Activated T-cell treated with anti-CD3 and anti-CD28 coated beads, Interleukin-2, amount 50 U/mL, for 72 hours (primary cell): ENCODE measurements around the gene ST7. TPM values are rescaled to one million over a fixed set of nuclear protein-coding genes. Genes with fewer than 3 reads are reported as not detected.
"Not testable (repeated sequence)": the region's sequence is repeated elsewhere in the genome, so short reads cannot be mapped to it uniquely, and the experiment has no call there.

Source experiments
- ATAC-seq, 2 donors: fragments of 150-1000 bp; cut with Tn5 transposase; replicated peaks in 1 of 2; 2 replicates each; pipeline ENCODE4 v1.10.0; 2021; ENCODE audit warnings: moderate library complexity in 2 of 2, mild to moderate bottlenecking in 1 of 2
- DNase-seq, 2 donors: peaks; one replicate each; pipeline ENCODE4 v3.0.0; 2021 to 2022; ENCODE audit warnings: mixed read lengths in 1 of 2
- H3K27ac Mint-ChIP-seq: one replicate; pipeline ENCODE4 v1.8.0; 2022; ENCODE audit warnings: mild to moderate bottlenecking, moderate library complexity, mixed read lengths
- H3K27me3 Mint-ChIP-seq: one replicate; pipeline ENCODE4 v1.8.0; 2022; ENCODE audit warnings: low read depth, mixed read lengths
- H3K36me3 Mint-ChIP-seq, 2 donors: one replicate each; pipeline ENCODE4 v1.8.0; 2022; ENCODE audit warnings: mixed read lengths in 2 of 2, mild to moderate bottlenecking in 1 of 2; ENCODE audit not compliant: insufficient read depth in 2 of 2
- H3K4me1 Mint-ChIP-seq: one replicate; pipeline ENCODE4 v1.8.0; 2022; ENCODE audit warnings: low read depth, mixed read lengths
- H3K4me3 Mint-ChIP-seq, 2 donors: one replicate each; pipeline ENCODE4 v1.8.0; 2022; ENCODE audit warnings: mild to moderate bottlenecking in 2 of 2, mixed read lengths in 2 of 2, moderate library complexity in 2 of 2
- H3K9me3 Mint-ChIP-seq, 2 donors: one replicate each; pipeline ENCODE4 v1.8.0; 2022; ENCODE audit warnings: mixed read lengths in 2 of 2
- total RNA-seq, 2 donors: library from RNA; stranded (reverse); gene quantifications; one replicate each; pipeline ENCODE4 v1.2.3, GENCODE V29; 2022

ST7 gene
- total RNA-seq, 2 donors from 2014 or later, result 6.2 to 7.2 TPM

DNA sequence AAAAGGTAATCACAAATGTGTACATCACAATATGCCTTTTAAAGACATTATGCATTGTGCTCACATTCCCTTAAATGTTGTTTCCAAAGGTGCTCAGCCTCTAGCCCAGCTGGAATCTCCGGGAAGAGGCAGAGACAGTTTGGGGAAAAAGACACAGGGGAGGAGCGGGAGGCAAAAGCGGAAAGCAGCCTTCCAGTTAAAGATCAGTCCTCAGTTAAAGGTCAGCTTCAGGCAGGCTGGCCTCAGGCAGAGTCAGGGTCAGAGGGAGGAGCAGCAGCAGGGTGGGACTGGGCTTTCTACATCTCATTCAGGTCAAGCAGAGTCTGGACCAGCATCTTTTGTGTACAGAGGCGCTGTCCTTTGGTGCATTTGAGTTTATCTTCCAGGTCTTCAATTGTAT is 18.6 kb downstream of the ST7 start:
- Mint-ChIP-seq H3K36me3 (no peaks in the 10 kb centered on the region), H3K27ac (no peak overlapping the region), H3K4me3 (no peak overlapping the region), H3K9me3 (no peaks in the 10 kb centered on the region), H3K27me3 (peaks cover 6% of the 10 kb centered on the region), H3K4me1 (peaks cover 8% of the 10 kb centered on the region)
- no peak for ATAC-seq
- DNase-seq, result no peak

GRCh38 chr7:116975024-116975423 is 21.7 kb downstream of the ST7 start:
- not testable (repeated sequence) for H3K4me1 Mint-ChIP-seq, H3K9me3 Mint-ChIP-seq, DNase-seq, H3K27ac Mint-ChIP-seq, ATAC-seq, H3K36me3 Mint-ChIP-seq, H3K4me3 Mint-ChIP-seq, H3K27me3 Mint-ChIP-seq

DNA sequence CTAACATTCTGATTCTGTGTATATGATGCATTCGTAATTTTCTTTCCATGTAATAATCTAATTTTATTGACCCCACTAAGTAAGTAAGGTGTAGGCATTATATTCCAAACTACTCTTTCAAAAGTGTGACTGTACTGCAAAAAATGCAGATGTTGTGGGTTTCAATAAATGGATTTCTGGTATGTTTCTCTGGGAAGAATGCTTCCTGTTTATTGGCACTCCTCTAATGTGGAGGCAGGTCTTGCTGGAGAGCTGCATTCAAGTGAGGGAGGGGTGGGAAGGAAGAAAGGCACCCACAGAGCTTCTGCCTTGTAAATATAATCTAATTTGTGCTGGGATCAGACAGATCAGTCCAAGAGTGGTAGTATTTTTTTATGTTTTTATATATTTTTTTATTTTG is 23.9 kb downstream of the ST7 start:
- no peaks in the 10 kb centered on the region for H3K36me3 Mint-ChIP-seq
- no peaks in the 10 kb centered on the region for H3K27me3 Mint-ChIP-seq
- H3K4me3 Mint-ChIP-seq, result no peak overlapping the region
- no peak for DNase-seq
- ATAC-seq, result no peak
- H3K4me1 Mint-ChIP-seq, result no peaks in the 10 kb centered on the region
- H3K27ac Mint-ChIP-seq, result no peak overlapping the region
- no peaks in the 10 kb centered on the region for H3K9me3 Mint-ChIP-seq

DNA sequence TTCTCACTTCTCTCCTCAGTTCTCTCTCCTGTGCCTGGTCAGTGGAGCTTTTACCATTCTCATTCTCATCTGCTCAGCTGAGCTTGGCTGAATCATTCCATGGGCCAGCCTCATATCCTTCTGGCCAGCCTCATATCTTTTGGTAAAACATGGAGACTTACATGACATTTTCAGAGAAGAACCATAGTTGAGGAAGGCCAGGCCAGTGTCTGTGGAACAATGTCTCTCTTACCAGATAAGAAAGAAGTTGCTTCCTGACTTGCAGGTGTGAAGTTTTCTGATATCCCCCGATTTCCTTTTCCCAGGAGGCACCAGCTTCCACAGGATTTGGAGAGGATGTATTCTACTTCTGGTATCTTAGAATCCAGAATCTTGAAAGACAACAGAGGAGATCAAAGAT is 24.7 kb downstream of the ST7 start:
- ATAC-seq (no peak), DNase-seq (no peak)
- H3K9me3 Mint-ChIP-seq, result no peaks in the 10 kb centered on the region
- no peak overlapping the region for H3K4me3 Mint-ChIP-seq
- no peaks in the 10 kb centered on the region for H3K36me3 Mint-ChIP-seq
- H3K4me1 Mint-ChIP-seq, result no peaks in the 10 kb centered on the region
- no peaks in the 10 kb centered on the region for H3K27me3 Mint-ChIP-seq
- no peak overlapping the region for H3K27ac Mint-ChIP-seq

GRCh38 chr7:116979430-116979829 is 26.1 kb downstream of the ST7 start:
- Mint-ChIP-seq H3K27me3 (no peaks in the 10 kb centered on the region), H3K4me1 (no peaks in the 10 kb centered on the region), H3K9me3 (no peaks in the 10 kb centered on the region), H3K36me3 (no peaks in the 10 kb centered on the region), H3K4me3 (no peak overlapping the region), H3K27ac (no peak overlapping the region)
- no peak for DNase-seq
- ATAC-seq, result no peak

GRCh38 chr7:116980354-116980753 is 27.1 kb downstream of the ST7 start:
- ATAC-seq, result no peak
- Mint-ChIP-seq H3K27me3 (no peaks in the 10 kb centered on the region), H3K4me1 (no peaks in the 10 kb centered on the region), H3K36me3 (no peaks in the 10 kb centered on the region), H3K4me3 (no peak overlapping the region), H3K9me3 (no peaks in the 10 kb centered on the region), H3K27ac (no peak overlapping the region)
- no peak for DNase-seq

- DNase-seq (no peak), ATAC-seq (no peak)
- Mint-ChIP-seq H3K36me3 (no peaks in the 10 kb centered on the region), H3K27me3 (no peaks in the 10 kb centered on the region), H3K9me3 (no peaks in the 10 kb centered on the region), H3K4me3 (no peak overlapping the region), H3K4me1 (peaks cover 11% of the 10 kb centered on the region), H3K27ac (no peak overlapping the region)
Observed at GRCh38 chr7:116981939-116982338, 28.6 kb downstream of the ST7 start.

GRCh38 chr7:116984511-116984910 is 31.2 kb downstream of the ST7 start:
- H3K4me3 Mint-ChIP-seq, result no peak overlapping the region
- H3K4me1 Mint-ChIP-seq, result peaks cover 11% of the 10 kb centered on the region
- ATAC-seq, result no peak
- H3K27me3 Mint-ChIP-seq, result no peaks in the 10 kb centered on the region
- no peaks in the 10 kb centered on the region for H3K9me3 Mint-ChIP-seq
- H3K27ac Mint-ChIP-seq, result no peak overlapping the region
- H3K36me3 Mint-ChIP-seq, result no peaks in the 10 kb centered on the region
- DNase-seq, result no peak

DNA sequence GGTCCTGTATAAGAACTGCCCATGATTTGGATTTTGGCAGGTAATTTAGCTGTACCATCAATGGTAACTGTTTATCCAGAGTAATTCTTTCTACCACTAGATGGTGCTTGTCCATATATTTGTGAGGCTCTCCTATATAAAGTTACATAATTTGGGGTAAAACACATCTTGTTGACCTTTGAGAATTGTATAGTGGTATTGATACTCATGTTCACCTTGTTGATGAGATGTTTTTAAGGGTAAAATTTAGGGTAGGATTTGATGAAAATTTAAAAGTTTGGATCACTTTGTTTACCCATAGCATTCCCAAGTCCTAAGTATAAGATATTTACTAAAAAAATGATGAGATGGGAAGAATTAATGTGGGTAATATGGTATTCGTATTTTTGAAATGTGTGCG is 31.6 kb downstream of the ST7 start:
- Mint-ChIP-seq H3K36me3 (no peaks in the 10 kb centered on the region), H3K4me3 (no peak overlapping the region), H3K27me3 (no peaks in the 10 kb centered on the region), H3K4me1 (peaks cover 11% of the 10 kb centered on the region), H3K9me3 (no peaks in the 10 kb centered on the region), H3K27ac (no peak overlapping the region)
- DNase-seq (no peak), ATAC-seq (peak; percentile 39 to 47)

DNA sequence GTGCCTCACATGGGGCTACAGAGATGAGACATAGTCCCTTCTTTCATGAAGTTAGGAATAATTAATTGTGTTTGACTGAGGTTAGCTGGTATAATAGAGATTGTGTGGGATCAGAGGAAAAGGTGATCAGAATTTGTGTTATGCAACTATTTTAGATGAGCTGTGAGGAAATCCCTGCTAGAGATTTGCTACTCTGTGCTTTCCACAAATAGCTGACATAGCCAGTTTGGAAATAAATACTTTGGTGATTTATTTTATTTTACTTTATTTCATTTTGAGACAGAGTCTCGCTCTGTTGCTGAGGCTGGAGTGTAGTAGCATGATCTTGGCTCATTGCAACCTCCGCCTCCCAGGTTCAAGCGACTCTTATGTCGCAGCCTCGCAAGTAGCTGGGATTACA is 32.3 kb downstream of the ST7 start:
- Mint-ChIP-seq H3K27me3 (no peaks in the 10 kb centered on the region), H3K9me3 (no peaks in the 10 kb centered on the region), H3K4me1 (peaks cover 11% of the 10 kb centered on the region), H3K36me3 (no peaks in the 10 kb centered on the region), H3K27ac (no peak overlapping the region), H3K4me3 (no peak overlapping the region)
- no peak for DNase-seq
- ATAC-seq, result no peak

DNA sequence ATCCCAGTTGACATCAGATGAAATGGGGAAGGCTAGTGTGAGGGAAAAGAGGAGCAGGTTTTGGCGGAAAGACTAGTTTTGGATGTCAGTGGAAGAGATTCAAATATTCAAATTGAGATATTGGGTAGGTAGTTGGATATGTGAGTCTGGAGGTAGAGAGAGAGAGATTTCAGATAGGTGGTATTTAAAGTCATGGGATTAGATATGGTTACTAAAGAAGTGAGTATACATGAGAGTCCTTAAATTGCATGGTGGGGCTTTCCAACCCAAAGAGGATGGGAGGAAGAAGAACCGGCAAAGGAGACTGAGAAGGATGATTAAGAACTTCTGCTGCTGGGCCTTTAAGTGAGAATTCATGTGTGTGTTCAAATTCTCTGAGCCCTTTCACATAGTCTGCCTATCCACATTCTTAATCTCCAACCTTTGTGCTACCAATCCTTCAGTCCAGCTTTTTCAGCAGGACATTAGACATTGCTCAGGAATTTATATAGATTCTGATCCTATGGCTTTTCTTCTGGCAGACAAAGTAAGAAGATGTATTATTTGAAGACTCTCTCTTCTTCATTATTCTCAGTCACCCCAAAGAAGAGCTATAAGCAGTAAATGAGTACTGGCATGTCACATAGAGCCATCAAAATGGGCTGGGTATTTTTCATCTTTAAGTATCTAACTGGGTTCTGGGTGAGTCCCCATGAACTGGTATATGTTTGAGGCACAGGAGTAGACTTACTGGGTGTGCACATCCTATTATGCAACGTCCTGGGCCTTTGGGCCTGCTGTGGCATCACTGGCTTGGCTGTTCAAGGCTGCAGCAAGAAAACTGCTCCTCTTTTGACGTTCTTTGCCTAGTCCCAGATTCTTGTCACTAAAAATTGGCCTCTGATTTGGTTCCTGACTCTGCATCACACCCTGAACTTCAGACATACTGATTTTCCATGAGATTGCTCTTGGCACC is 33.6 kb downstream of the ST7 start:
- Mint-ChIP-seq H3K4me1 (peaks cover 11% of the 10 kb centered on the region), H3K4me3 (no peak overlapping the region), H3K9me3 (no peaks in the 10 kb centered on the region), H3K36me3 (peaks cover 0 to 4% of the 10 kb centered on the region in 2 donors), H3K27ac (no peak overlapping the region), H3K27me3 (peaks cover 9% of the 10 kb centered on the region)
- no peak for DNase-seq
- ATAC-seq, result peak in 1 of 2 donors; percentile 74

- Mint-ChIP-seq H3K36me3 (peaks cover 1 to 5% of the 10 kb centered on the region in 2 donors), H3K27ac (no peak overlapping the region), H3K4me1 (peaks cover 11% of the 10 kb centered on the region), H3K4me3 (no peak overlapping the region), H3K9me3 (no peaks in the 10 kb centered on the region), H3K27me3 (peaks cover 9% of the 10 kb centered on the region)
- ATAC-seq (no peak), DNase-seq (no peak)
Observed at GRCh38 chr7:116988363-116988989, 35.2 kb downstream of the ST7 start.

- H3K9me3 Mint-ChIP-seq, result no peaks in the 10 kb centered on the region
- H3K4me3 Mint-ChIP-seq, result no peak overlapping the region
- peaks cover 13% of the 10 kb centered on the region for H3K27me3 Mint-ChIP-seq
- H3K4me1 Mint-ChIP-seq, result peaks cover 11% of the 10 kb centered on the region
- H3K27ac Mint-ChIP-seq, result no peak overlapping the region
- ATAC-seq (no peak), DNase-seq (no peak)
- peaks cover 1 to 5% of the 10 kb centered on the region in 2 donors for H3K36me3 Mint-ChIP-seq
Observed at GRCh38 chr7:116990056-116990455, 36.8 kb downstream of the ST7 start.
